T-cell (primary cell): ENCODE data around the gene MBOAT1. TPM values are rescaled to one million over a fixed set of nuclear protein-coding genes. Genes with fewer than 3 reads are reported as not detected.

Experiments used
- ATAC-seq, 4 experiments: fragments of 200-7000 bp in 3 of 4; fragments of 150-1000 bp in 1 of 4; cut with Tn5 transposase; replicated peaks in 1 of 4; 1 replicate in 3 of 4; 2 replicates in 1 of 4; pipeline ENCODE4 v1.10.0; 2021; ENCODE audit warnings: moderate library complexity in 3 of 4, mild to moderate bottlenecking in 2 of 4, moderate number of reproducible peaks in 1 of 4
- CTCF ChIA-PET, 2 donors: fragments of 300-600 bp; sonication (Branson Sonifier 250); formaldehyde crosslinking; loops; one replicate each; lab custom pipeline; 2022; ENCODE audit warnings: antibody characterized with exemption in 2 of 2; lab: Charles Lee
- POLR2A ChIA-PET, 2 donors: fragments of 300-600 bp; sonication (Branson Sonifier 250); formaldehyde crosslinking; loops; one replicate each; lab custom pipeline; 2022; ENCODE audit warnings: antibody characterized with exemption in 2 of 2; lab: Charles Lee
- DNase-seq, 35 experiments: peaks; one replicate each; pipeline versions ENCODE4 v3.0.0 to v3.0.0-alpha.2; 2013 to 2023
- H3K27ac ChIP-seq: one replicate; pipeline ENCODE4 v1.5.1; 2013; ENCODE audit warnings: low read length
- H3K27me3 ChIP-seq, 2 experiments: replicated peaks in 1 of 2; 1 replicate in 1 of 2; 2 replicates in 1 of 2; pipeline versions ENCODE4 v1.6.1 to v1.7.0; 2013; ENCODE audit warnings: low read length in 1 of 2, mixed read lengths in 1 of 2; ENCODE audit not compliant: control insufficient read depth in 2 of 2, insufficient read depth in 2 of 2; ENCODE audit errors: extremely low read depth in 1 of 2
- H3K36me3 ChIP-seq, 2 donors: 1 replicate in 1 of 2; 2 replicates in 1 of 2; pipeline versions ENCODE4 v1.6.1 to v1.7.0; 2013; ENCODE audit warnings: low read length in 1 of 2; ENCODE audit not compliant: control insufficient read depth in 2 of 2, insufficient read depth in 1 of 2; ENCODE audit errors: extremely low read depth in 1 of 2
- H3K4me1 ChIP-seq, 2 experiments: 1 replicate in 1 of 2; 2 replicates in 1 of 2; pipeline versions ENCODE4 v1.6.1 to v1.7.0; 2013; ENCODE audit warnings: low read length in 2 of 2, mixed read lengths in 1 of 2; ENCODE audit not compliant: insufficient read depth in 2 of 2, control insufficient read depth in 1 of 2; ENCODE audit errors: extremely low read depth in 1 of 2
- H3K4me3 ChIP-seq, 2 donors: 1 replicate in 1 of 2; 2 replicates in 1 of 2; pipeline versions ENCODE4 v1.5.1 to v1.7.0; 2013; ENCODE audit warnings: mild to moderate bottlenecking in 2 of 2, low read length in 1 of 2, moderate library complexity in 1 of 2; ENCODE audit not compliant: control insufficient read depth in 1 of 2; ENCODE audit errors: extremely low read depth in 1 of 2
- H3K9me3 ChIP-seq: 2 replicates; pipeline ENCODE4 v1.7.0; 2013
- H3K27ac Mint-ChIP-seq, 2 donors: one replicate each; pipeline ENCODE4 v1.8.0; 2020 to 2021; ENCODE audit warnings: mild to moderate bottlenecking in 2 of 2, mixed read lengths in 2 of 2
- H3K27me3 Mint-ChIP-seq, 2 donors: one replicate each; pipeline ENCODE4 v1.8.0; 2021 to 2022; ENCODE audit warnings: mixed read lengths in 2 of 2
- H3K36me3 Mint-ChIP-seq: one replicate; pipeline ENCODE4 v1.8.0; 2021; ENCODE audit warnings: mixed read lengths
- H3K4me1 Mint-ChIP-seq, 3 donors: one replicate each; pipeline ENCODE4 v1.8.0; 2020 to 2022; ENCODE audit warnings: mixed read lengths in 3 of 3, mild to moderate bottlenecking in 1 of 3
- H3K4me3 Mint-ChIP-seq, 3 donors: one replicate each; pipeline ENCODE4 v1.8.0; 2020 to 2022; ENCODE audit warnings: mild to moderate bottlenecking in 3 of 3, mixed read lengths in 3 of 3, moderate library complexity in 3 of 3
- H3K9me3 Mint-ChIP-seq, 3 donors: one replicate each; pipeline ENCODE4 v1.8.0; 2020 to 2022; ENCODE audit warnings: mixed read lengths in 3 of 3
- WGBS: methylation state at CpG from one replicate; pipeline ENCODE4 v1.1.5; 2013; ENCODE audit warnings: missing lambda C conversion rate; ENCODE audit not compliant: insufficient coverage; 5-methylcytosine and 5-hydroxymethylcytosine counted together
- total RNA-seq, 35 experiments: library from RNA in 6 of 35; stranded (reverse) in 6 of 35; fragments of 120-200 nt in 1 of 35; gene quantifications; one replicate each; pipeline versions ENCODE4 v1.2.1 to v1.2.4 and lab custom pipeline; 2013 to 2026

Gene MBOAT1
- total RNA-seq, 5 donors from 2014 or later (not counting 1 experiment from before 2014, with no cell fraction given): 8.3 to 21.5 (median 12.0) TPM

DNA sequence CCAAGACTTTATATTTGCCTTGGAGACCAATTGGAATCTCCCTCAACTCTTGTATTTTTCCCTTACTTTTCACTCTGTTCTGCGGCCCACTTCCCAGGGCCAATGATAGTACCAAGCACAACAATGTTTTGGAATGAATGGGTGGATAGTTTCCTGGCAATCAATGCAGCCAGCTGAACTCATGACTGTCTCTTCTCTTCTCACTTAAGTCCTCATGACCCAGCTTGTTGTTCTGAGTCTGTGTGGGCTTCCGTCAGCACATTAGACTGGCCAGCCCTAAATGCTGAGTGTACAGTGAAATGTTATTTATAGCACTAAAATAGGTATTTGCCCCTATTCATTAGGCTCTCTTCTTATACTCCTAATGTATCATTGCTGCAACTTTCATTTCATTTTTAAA lies 5.6 kb upstream of the MBOAT1 start:
- peaks cover 8 to 9% of the 10 kb centered on the region in 2 experiments for H3K4me1 ChIP-seq
- H3K36me3 ChIP-seq: no peaks in the 10 kb centered on the region
- DNase-seq (no peak), ATAC-seq (no peak)
- Mint-ChIP-seq H3K27ac (no peak overlapping the region), H3K4me1 (peaks cover 8 to 9% (median 8%) of the 10 kb centered on the region in 3 donors), H3K9me3 (no peaks in the 10 kb centered on the region), H3K36me3 (no peaks in the 10 kb centered on the region), H3K27me3 (no peaks in the 10 kb centered on the region), H3K4me3 (no peak overlapping the region)
- CTCF ChIA-PET: no interaction called here
- POLR2A ChIA-PET: no interaction called here
- WGBS: no CpG with 5 or more reads among the region's 2 CpGs
- H3K27ac ChIP-seq: no peak overlapping the region
- no peak overlapping the region for H3K4me3 ChIP-seq
- no peaks in the 10 kb centered on the region for H3K27me3 ChIP-seq
- H3K9me3 ChIP-seq: no peaks in the 10 kb centered on the region

DNA sequence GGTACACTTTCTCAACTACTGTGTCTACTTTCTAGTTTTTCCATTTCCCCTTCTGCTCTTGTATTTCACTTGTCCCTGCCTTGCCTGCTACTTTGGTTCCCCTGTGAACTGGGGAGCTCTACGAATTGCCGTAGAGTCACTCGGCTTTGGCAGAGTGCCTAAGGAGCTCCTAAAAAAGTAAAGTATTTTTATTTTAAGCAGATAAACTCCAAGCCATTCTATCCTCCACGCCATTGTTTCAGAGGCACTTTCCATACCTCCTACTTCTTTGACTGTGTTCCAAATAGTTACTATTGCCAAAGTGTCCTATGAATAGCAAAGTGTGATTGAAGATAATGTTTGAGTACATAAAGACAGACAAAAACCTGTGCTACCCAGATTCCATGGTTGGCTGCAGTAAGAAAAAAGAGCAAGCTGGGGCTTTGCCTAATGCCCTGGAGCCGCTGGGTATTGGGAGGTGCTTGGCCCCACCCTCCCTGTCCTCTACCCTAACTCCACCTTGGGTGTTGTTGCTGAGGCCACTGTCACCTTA lies 5.1 kb upstream of the MBOAT1 start:
- Mint-ChIP-seq H3K4me3 (no peak overlapping the region), H3K9me3 (no peaks in the 10 kb centered on the region), H3K27me3 (no peaks in the 10 kb centered on the region), H3K27ac (no peak overlapping the region), H3K4me1 (peaks cover 10 to 11% (median 11%) of the 10 kb centered on the region in 3 donors), H3K36me3 (no peaks in the 10 kb centered on the region)
- ChIA-PET POLR2A (no interaction called here), CTCF (no interaction called here)
- H3K9me3 ChIP-seq: no peaks in the 10 kb centered on the region
- no peaks in the 10 kb centered on the region for H3K36me3 ChIP-seq
- H3K4me1 ChIP-seq: peaks cover 9 to 10% of the 10 kb centered on the region in 2 experiments
- no peak overlapping the region for H3K27ac ChIP-seq
- no peaks in the 10 kb centered on the region for H3K27me3 ChIP-seq
- no peak for ATAC-seq
- no peak overlapping the region for H3K4me3 ChIP-seq
- no CpG with 5 or more reads among the region's 5 CpGs for WGBS
- no peak for DNase-seq

DNA sequence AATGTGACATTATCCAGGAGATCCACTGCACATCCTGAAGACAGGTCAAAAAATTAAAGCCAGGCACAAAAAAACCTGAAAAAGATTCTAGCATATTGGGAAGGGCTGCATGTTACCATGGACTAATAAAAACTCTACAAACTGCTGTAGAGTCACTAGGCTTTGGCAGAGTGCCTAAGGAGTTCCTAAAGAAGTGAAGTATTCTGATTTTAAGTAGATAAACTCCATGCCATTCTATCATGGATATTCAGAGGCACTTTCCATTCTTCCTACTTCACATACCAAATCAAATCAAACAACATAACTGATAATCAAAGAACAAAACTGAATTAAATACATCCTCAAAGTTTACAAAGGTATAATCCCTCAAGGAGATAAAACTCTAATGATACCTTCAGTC lies 3.0 kb upstream of the MBOAT1 start:
- Histone ChIP-seq H3K9me3 (no peaks in the 10 kb centered on the region), H3K4me1 (peaks cover 13 to 17% of the 10 kb centered on the region in 2 experiments), H3K4me3 (no peak overlapping the region), H3K27me3 (no peaks in the 10 kb centered on the region), H3K27ac (no peak overlapping the region), H3K36me3 (no peaks in the 10 kb centered on the region)
- ATAC-seq: no peak
- H3K9me3 Mint-ChIP-seq: no peaks in the 10 kb centered on the region
- ChIA-PET POLR2A (interaction anchor here in 1 of 2 donors (0.7 kb wide), 1 partner anchor 164 kb away, joined by 3 read pairs; no protein-coding TSS in a partner anchor), CTCF (no interaction called here)
- H3K36me3 Mint-ChIP-seq: no peaks in the 10 kb centered on the region
- no peak for DNase-seq
- peaks cover 23 to 24% (median 24%) of the 10 kb centered on the region in 3 donors for H3K4me1 Mint-ChIP-seq
- H3K27me3 Mint-ChIP-seq: no peaks in the 10 kb centered on the region
- H3K27ac Mint-ChIP-seq: peak overlapping the region in 1 of 2 donors; percentile 34
- H3K4me3 Mint-ChIP-seq: no peak overlapping the region

DNA sequence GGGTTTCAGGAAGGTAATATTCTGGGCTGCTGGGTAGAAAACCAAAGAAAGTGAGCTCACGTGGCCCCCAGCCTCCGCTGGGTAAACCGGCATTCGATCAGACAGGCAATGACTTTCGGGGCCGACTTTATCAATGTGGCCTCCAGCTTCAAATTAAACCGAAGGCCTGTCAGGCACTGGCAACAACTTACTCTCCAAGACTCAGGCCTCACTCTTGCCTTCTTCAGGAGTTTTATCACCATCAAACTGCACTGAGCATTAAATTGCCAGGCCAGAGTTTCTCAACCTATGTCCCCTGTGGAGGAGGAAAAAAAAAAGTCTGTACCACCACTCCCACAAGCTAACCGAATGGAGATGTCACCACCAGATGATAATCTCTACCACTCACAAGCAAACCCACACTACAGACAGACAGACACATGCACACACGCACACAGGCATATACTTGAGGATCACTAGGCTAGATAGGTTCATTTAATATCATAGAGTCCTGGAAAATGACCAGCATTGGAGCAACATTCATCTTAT lies 1.1 kb upstream of the MBOAT1 start:
- H3K27ac Mint-ChIP-seq: peak overlapping the region; percentile 92 to 98
- H3K4me3 ChIP-seq: peak overlapping the region; percentile 54 to 78
- POLR2A ChIA-PET: interaction anchor here in 1 of 2 donors (0.6 to 1.1 kb wide), 3 partner anchors 63 to 763 kb away, joined by 3 to 9 read pairs (median 4); no protein-coding TSS in a partner anchor

DNA sequence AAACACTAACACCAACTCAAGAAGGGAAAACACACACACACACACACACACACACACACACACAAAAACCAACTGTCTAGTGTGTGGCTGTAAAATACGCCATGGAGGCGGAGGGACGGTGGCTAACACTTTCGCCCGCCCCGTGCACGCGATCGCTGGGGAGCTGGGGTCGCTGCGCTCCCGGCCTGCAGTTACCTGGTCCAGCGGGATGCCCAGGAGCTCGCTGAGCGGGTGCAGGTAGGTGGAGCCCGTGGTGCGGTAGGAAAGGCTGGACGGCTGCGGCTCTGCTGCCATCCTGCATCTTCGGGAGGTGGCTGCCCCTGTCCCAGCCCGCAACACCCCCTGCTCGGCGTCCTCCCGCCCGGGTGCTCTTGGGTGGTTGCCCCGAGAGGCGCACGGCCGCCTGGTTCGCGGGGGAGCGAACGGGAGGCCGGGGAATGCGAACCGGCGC lies 303 bp downstream of the MBOAT1 start:
- ChIA-PET CTCF (interaction anchor here in 1 of 2 donors (1.2 to 2.4 kb wide), 2 partner anchors 9 to 108 kb away, joined by 3 to 8 read pairs; no protein-coding TSS in a partner anchor), POLR2A (no interaction called here)
- H3K4me1 Mint-ChIP-seq: peaks cover 40 to 54% (median 49%) of the 10 kb centered on the region in 3 donors
- H3K9me3 Mint-ChIP-seq: no peaks in the 10 kb centered on the region
- H3K4me3 ChIP-seq: peak overlapping the region; percentile 54 to 78
- H3K36me3 Mint-ChIP-seq: no peaks in the 10 kb centered on the region
- H3K27ac Mint-ChIP-seq: peak overlapping the region; percentile 89 to 91
- no peaks in the 10 kb centered on the region for H3K36me3 ChIP-seq
- WGBS: under 1% methylated on average over 26 of the region's 37 CpGs
- no peaks in the 10 kb centered on the region for H3K9me3 ChIP-seq
- H3K27ac ChIP-seq: peak overlapping the region; percentile 58
- peak overlapping the region; percentile 90 to 94 (median 93) for H3K4me3 Mint-ChIP-seq
- ATAC-seq (peak in 2 of 4 experiments; percentile 36 to 37), DNase-seq (peak in 22 of 35 experiments; percentile 1 to 64 (median 15))
- no peaks in the 10 kb centered on the region for H3K27me3 ChIP-seq
- no peaks in the 10 kb centered on the region for H3K27me3 Mint-ChIP-seq
- peaks cover 16 to 28% of the 10 kb centered on the region in 2 experiments for H3K4me1 ChIP-seq

More for the DNA sequence above, 1.1 kb upstream of the MBOAT1 start:
- Histone ChIP-seq H3K27ac (peak overlapping the region; percentile 79), H3K36me3 (no peaks in the 10 kb centered on the region), H3K4me1 (peaks cover 13 to 25% of the 10 kb centered on the region in 2 experiments), H3K9me3 (no peaks in the 10 kb centered on the region), H3K27me3 (no peaks in the 10 kb centered on the region)
- no peaks in the 10 kb centered on the region for H3K9me3 Mint-ChIP-seq
- H3K27me3 Mint-ChIP-seq: no peaks in the 10 kb centered on the region
- no peaks in the 10 kb centered on the region for H3K36me3 Mint-ChIP-seq
- peak overlapping the region; percentile 92 to 93 (median 92) for H3K4me3 Mint-ChIP-seq
- WGBS: 50% methylated on average over 6 of the region's 9 CpGs
- CTCF ChIA-PET: interaction anchor here in 1 of 2 donors (1.0 to 2.4 kb wide), 4 partner anchors 11 to 315 kb away, joined by 3 to 8 read pairs (median 6); no protein-coding TSS in a partner anchor
- no peak for ATAC-seq
- peaks cover 35 to 43% (median 39%) of the 10 kb centered on the region in 3 donors for H3K4me1 Mint-ChIP-seq
- DNase-seq: peak in 2 of 35 experiments; percentile 27 to 67

DNA sequence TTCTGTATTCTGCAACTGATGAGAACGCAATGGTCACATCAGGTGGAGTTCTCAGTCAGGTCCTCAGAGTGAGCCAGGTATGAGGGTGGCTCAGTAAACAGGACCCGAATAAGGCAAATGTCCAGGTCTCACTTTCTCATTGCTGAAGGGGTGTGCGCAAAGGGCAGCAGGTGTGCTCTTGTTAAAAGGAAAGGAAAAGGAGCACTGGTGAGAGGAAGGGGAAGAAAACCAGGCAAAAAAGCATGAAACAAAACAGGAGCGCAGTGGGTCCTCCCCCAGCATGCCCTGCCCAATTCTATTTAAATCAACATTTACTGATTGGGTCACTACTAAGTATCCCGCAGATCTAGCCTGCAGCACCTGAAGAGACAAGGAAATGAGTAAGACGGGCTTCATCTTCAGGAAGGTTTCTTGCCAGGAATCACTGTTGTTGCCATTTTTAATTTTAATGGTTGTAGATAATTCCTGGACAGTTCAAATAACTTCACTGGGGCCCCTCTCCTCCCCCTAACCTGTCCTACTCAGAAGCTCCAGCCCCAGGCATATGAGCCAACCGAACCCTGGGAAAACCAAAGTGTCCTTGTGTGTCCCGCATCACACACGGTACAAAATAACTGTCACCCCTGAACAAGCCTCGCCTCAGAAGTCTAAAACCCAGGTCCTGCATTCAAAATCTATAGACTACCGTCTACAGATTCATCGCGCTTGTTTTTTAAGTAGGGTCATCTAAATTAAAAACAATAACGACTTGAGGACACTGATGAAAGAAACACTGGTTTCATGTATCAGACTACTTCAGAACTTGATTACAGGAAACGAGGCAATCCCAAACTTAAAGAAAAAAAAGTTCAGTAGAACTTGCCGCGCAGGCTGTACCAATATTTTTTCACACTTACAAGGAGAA lies 980 bp downstream of the MBOAT1 start:
- peak overlapping the region; percentile 58 for H3K27ac ChIP-seq
- CTCF ChIA-PET: interaction anchor here in 1 of 2 donors (1.1 to 2.4 kb wide), 3 partner anchors 9 to 109 kb away, joined by 3 to 8 read pairs (median 3); no protein-coding TSS in a partner anchor
- H3K36me3 ChIP-seq: no peaks in the 10 kb centered on the region
- Mint-ChIP-seq H3K4me3 (peak overlapping the region; percentile 90 to 94 (median 93)), H3K9me3 (no peaks in the 10 kb centered on the region), H3K27me3 (no peaks in the 10 kb centered on the region), H3K27ac (peak overlapping the region; percentile 89 to 91), H3K4me1 (peaks cover 47 to 60% (median 56%) of the 10 kb centered on the region in 3 donors), H3K36me3 (no peaks in the 10 kb centered on the region)
- H3K27me3 ChIP-seq: no peaks in the 10 kb centered on the region
- 30% methylated on average over 6 of the region's 17 CpGs for WGBS
- DNase-seq (peak in 1 of 35 experiments; percentile 38), ATAC-seq (no peak)
- POLR2A ChIA-PET: no interaction called here
- H3K9me3 ChIP-seq: no peaks in the 10 kb centered on the region
- H3K4me1 ChIP-seq: peaks cover 16 to 33% of the 10 kb centered on the region in 2 experiments
- H3K4me3 ChIP-seq: peak overlapping the region; percentile 54 to 78
